Stimulated activated naive CD8-positive, alpha-beta T cell treated with anti-CD3 and anti-CD28 coated beads, Interleukin-15, Interleukin-2, amounts not matched to agents 100 U/mL and 50 U/mL, for 24 hours (primary cell): ENCODE measurements around the gene BASP1.
A peak's percentile ranks its signal among the peaks of the same experiment; 100 is the strongest.

Source experiments
- ATAC-seq: fragments of 150-1000 bp; cut with Tn5 transposase; one replicate; pipeline ENCODE4 v1.10.0; 2021
- DNase-seq: peaks from one replicate; pipeline ENCODE4 v3.0.0; 2021

Gene BASP1

GRCh38 chr5:17217493-17218352 is at the start of gene BASP1:
Gene BASP1, plus strand, starts transcription at chr5:17217631. Its CDS starts 57,586 bp downstream, at chr5:17275217.
- peak; percentile 48 for ATAC-seq
- peak; percentile 44 for DNase-seq

- ATAC-seq = no peak
- no peak for DNase-seq
Measured at GRCh38 chr5:17169507-17169906, 47.9 kb upstream of the BASP1 start.

GRCh38 chr5:17172791-17173190 is 44.6 kb upstream of the BASP1 start:
- ATAC-seq (no peak), DNase-seq (no peak)

- DNase-seq (no peak), ATAC-seq (no peak)
Measured at GRCh38 chr5:17174965-17175364, 42.5 kb upstream of the BASP1 start.

- no peak for DNase-seq
- no peak for ATAC-seq
Measured at GRCh38 chr5:17177501-17178372, 39.7 kb upstream of the BASP1 start.

- DNase-seq (no peak), ATAC-seq (no peak)
Measured at GRCh38 chr5:17178373-17178675, 39.1 kb upstream of the BASP1 start.

- ATAC-seq (no peak), DNase-seq (no peak)
Measured at GRCh38 chr5:17180330-17180843, 37.0 kb upstream of the BASP1 start.

GRCh38 chr5:17180864-17181723 is 36.3 kb upstream of the BASP1 start:
- no peak for DNase-seq
- ATAC-seq = peak; percentile 35

- DNase-seq = no peak
- peak; percentile 50 for ATAC-seq
Measured at GRCh38 chr5:17182494-17182893, 34.9 kb upstream of the BASP1 start.

GRCh38 chr5:17182981-17183380 is 34.5 kb upstream of the BASP1 start:
- no peak for ATAC-seq
- no peak for DNase-seq

GRCh38 chr5:17183831-17184230 is 33.6 kb upstream of the BASP1 start:
- ATAC-seq = no peak
- DNase-seq = no peak

- DNase-seq = no peak
- ATAC-seq = no peak
Measured at GRCh38 chr5:17184588-17184987, 32.8 kb upstream of the BASP1 start.

GRCh38 chr5:17185349-17185748 is 32.1 kb upstream of the BASP1 start:
- DNase-seq (no peak), ATAC-seq (no peak)

- no peak for DNase-seq
Measured at GRCh38 chr5:17185773-17186172, 31.7 kb upstream of the BASP1 start.

GRCh38 chr5:17186256-17186655 is 31.2 kb upstream of the BASP1 start:
- DNase-seq (no peak), ATAC-seq (no peak)

More at GRCh38 chr5:17185773-17186172, 31.7 kb upstream of the BASP1 start:
- ATAC-seq = no peak

- DNase-seq (no peak), ATAC-seq (no peak)
Measured at GRCh38 chr5:17187011-17187785, 30.2 kb upstream of the BASP1 start.

GRCh38 chr5:17187786-17188170 is 29.7 kb upstream of the BASP1 start:
- ATAC-seq (no peak), DNase-seq (no peak)

- DNase-seq (peak; percentile 77), ATAC-seq (peak; percentile 23)
Measured at GRCh38 chr5:17189381-17190036, 27.9 kb upstream of the BASP1 start.

- ATAC-seq (no peak), DNase-seq (no peak)
Measured at GRCh38 chr5:17190242-17190778, 27.1 kb upstream of the BASP1 start.

GRCh38 chr5:17190799-17191391 is 26.5 kb upstream of the BASP1 start:
- DNase-seq (no peak), ATAC-seq (no peak)
